ENCODE results near the gene GFOD1.

Gene GFOD1

DNA sequence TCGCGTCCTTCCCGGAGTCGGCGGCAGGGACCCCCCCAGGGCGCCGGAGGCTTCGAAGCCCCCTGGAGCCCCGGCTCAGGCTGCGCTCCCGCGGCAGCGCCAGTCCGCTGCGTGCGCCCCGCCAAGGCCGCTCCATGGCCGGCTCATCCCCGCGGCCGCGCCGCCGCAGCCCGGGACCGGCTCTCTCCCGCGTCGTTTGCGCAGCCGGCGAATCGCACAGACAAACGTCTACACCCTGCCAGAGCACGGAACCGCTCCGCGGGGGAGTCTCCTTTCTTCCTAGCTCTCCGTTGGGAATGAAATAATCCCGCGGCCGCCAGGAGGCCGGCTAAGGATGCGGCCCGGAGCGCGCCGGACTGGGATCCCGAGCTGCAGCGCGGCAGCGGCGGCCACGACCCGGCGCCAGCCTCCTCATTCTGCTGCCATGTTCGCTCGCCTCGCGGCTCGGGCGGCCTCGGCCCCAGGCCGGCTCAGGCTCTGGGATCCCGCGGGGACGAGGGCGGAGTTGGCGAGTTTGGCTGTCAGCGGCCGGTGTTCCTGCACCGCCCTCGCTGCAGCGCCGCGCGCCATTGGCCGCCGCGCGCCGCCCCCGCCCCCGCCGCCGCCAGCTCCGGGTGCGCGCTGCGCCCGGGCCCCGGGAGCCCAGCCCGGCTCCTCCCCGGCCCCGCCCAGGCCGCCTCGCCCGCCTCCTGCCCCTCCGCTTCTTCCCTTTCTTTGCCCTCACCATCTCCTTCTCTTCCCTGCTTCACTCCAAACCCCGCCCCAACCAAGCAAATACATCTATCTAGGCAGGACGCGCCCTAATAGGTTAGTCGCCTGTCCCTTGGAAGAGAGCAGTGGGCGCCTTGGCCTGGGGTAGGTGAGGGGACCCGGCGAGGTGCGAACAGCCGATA, at the start of gene GFOD1:
TSS of gene GFOD1 (minus strand) at position 479 of the 893 bp plus-strand sequence. CDS start 710 bp downstream, outside the sequence.
- DNase-seq (ENCODE audit: low read depth in 2 of 2): peak; percentile 61 to 65

DNA sequence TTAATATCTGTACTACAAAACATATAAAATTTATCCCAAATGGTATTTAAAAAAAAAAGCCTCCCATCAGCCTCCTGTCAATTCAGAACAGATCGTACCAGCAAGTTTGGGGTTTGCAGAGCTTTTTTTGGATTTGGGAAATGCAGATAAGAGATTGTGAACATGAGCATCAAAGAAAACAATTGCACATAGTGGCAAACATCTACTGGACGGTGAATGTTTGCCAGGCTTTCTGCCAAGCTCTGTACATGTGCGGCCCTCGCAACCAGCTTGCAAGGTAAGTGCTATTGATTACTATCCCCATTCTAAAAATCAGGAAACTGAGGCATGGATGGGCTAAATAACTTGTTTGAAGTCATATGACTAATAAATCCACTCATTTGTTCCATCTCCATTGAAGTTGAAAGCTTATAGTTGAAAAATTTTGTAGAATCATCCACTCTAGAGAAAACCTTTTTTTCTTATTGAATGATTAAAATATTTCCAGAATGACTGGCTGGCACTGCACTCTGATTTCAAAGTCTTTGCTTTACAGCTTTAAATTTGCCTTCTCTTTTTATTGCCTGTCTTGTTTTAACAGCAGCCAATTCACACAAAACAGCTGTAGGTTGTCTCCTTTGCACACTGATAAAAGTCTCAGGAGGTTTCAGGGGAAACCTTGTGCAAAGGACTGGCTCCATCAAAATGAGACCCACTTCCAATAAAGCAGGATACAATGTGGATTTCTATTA, 49.6 kb upstream of the GFOD1 start:
- DNase-seq (ENCODE audit: low read depth in 2 of 2): peak in 1 of 2 experiments; percentile 11

DNA sequence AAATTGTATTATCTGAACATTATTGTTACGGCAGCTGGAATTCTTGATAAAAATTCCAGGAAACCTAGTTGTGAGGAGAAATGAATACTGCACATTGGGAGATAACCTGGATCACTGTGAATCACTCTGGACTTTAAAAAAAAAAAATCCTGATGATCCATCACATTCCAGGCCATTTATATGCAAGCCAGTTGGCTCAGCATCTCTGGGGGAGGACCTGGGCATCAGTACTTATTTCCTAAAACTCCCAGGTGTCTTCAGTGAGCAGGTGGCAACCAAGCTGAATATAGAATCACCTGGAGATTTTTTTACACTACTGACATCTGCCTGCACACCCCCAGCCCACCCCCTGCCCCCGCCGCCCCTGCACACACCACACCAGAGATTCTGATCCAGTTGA, 47.9 kb upstream of the GFOD1 start:
- DNase-seq (ENCODE audit: low read depth in 2 of 2): no peak

DNA sequence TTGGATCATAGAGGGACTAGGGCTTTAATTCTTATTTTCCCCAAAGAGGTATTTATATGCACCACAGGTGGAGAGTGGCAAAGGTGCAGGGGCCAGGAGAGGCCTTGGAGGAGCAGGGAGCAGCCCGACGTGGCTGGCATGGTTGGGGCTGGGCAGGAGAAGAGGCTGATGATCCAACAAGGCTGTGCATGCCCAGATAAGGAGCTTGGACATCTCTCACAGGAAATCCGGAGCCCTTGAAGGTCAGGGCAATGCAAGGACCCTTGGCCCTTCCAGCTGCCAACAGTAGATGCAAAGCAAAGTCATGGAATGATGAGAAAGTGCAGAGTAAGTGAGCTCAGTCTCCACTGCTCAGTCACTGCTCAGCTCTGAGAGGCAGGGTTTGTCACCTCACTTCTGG, 47.1 kb upstream of the GFOD1 start:
- DNase-seq (ENCODE audit: low read depth in 2 of 2): no peak

DNA sequence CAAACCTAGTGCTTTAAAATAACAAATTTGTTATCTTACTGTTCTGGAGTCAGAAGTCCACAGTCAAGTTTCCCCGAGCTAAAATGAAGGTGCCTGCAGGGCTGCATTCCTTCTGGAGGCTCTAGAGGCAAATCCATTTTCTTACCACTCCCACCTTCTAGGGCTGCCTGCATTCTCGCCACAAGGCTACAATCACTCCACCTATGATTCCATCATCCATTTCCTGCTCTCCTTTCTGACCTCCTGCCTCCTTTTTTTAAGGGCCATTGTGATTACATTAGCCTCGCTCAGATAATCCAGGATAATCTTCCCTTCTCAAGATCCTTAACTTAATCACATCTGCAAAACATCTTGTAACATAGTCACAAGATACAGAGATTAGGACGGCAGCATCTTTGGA, 44.6 kb upstream of the GFOD1 start:
- no peak for DNase-seq (ENCODE audit: low read depth in 2 of 2)

DNA sequence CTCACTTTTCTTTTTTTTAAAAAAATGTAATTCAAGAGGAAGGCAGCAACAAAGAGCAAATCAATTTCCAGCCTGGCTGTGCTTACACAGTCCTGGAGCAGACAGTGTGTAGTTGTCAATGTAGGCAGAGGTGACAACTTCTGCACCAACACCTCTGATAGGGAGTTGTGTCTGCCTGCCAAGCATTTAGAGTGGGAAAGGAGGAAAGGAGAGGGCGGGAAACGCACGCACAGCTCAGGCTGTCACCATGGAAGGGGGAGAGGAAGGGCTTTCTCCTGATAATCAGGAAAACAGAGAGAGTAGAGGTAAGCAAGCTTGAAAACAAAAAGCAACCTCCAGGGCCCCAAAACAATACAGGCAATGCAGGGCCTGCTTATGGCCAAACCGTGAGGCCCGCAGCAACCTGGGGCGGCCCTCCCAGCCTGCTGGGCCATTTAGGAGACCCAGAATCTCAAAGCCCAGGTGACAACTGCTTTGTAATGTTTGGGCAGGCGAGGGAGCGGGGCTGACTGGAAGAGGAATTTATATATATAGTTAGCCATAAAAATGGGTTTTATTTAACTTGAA, 41.5 kb upstream of the GFOD1 start:
- no peak for DNase-seq (ENCODE audit: low read depth in 2 of 2)

GRCh38 chr6:13528232-13528631, 40.8 kb upstream of the GFOD1 start:
- DNase-seq (ENCODE audit: low read depth in 2 of 2): peak in 1 of 2 experiments; percentile 3

DNA sequence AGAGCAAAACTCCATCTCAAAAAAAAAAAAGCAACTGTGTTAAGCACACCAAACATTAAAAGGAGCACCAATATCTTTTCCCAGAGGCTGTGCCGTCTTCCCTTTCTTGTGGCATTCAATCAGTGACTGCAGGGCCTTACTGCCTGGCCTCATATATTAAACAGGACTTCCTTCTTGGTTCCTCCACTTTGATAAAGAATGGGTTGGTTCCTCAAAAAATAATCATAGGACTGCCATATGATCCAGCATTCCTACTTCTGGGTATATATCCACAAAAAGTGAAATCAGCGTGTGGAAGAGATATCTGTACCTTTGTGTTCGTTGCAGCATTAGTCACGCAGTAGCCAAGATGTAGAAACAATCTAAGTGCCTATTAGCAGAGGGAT, 40.3 kb upstream of the GFOD1 start:
- DNase-seq (ENCODE audit: low read depth in 2 of 2): no peak

DNA sequence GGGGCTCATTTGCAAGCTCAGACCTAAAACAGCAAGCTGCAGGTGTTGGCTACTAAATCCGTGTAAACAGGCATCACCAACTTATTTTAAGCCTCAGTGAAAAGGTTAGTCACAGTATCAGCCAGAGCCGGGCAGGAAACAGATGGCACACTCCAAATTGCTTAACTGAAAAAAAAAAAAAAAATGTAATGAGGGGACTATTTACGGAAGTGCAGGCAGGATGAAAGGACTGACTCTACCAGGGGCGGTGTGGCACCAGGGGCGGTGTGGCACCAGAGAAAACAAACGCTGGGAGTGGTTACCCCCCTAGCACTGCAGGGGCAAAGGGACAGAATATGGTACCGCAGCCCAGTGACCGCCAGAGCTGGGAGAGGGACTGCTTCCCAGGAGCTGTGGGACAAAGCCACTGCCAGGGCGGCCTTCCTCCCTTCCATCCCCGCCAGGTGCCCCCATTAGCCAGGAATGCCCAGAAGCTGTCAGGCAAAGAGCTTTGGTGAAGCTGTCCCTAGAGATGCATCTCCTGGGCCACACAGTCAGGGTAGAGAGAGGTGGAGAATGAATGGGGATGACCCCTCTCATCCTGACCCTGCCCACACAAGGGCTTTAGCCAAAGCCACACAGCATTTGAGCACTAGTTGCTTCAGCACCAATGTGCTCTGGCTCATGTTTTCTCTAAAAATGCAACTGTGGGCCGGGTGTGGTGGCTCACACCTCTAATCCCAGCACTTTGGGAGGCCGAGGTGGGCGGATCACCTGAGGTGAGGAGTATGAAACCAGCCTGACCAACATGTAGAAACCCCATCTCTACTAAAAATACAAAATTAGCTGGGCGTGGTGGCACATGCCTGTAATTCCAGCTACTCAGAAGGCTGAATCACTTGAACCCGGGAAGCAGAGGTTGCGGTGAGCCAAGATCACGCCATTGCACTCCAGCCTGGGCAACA, 39.6 kb upstream of the GFOD1 start:
- no peak for DNase-seq (ENCODE audit: low read depth in 2 of 2)

DNA sequence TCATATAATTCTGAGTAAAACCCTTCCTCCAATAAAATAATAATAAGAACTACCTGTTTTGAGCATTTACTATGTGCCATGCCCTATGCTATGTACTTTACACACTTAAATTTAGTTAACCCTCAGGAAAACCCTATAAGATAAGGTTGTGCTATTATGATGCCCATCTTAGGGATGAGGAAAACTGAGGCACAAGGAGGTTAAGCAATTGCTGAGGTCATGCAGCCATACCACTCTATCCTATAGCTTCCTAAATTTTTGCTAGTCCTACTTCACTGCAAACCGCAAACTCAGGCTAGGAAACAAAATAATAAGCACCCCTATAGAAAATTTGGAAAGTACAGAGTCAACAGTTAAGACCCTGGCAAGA, 38.9 kb upstream of the GFOD1 start:
- DNase-seq (ENCODE audit: low read depth in 2 of 2): no peak

DNA sequence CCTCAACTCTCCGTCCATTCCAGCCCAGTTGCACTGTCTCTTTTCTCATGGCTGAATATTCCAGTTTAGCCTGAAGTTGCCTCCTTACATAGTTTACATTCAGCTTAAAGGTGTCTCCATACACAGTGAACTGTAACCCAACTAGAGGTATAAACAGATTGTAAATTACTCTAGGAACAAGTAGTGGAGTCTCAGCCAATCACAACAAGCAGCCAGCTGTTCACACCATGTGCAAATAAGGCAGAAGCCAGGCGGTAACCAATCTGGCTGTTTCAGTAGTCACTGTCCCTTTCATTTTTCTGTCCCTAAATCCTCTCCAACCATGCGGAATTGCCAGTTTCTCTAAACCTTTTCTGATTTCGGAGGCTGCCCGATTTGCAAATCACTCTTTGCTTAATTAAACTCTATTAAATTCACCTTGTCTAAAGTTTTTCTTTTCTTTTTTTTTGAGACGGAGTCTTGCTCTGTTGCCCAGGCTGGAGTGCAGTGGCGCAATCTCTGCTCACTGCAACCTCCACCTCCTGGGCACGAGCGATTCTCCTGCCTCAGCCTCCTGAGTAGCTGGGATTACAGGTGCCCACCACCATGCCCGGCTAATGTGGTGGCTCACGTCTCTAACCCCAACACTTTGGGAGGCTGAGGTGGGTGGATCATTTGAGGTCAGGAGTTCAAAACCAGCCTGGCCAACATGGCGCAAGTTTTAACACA, 37.6 kb upstream of the GFOD1 start:
- DNase-seq (ENCODE audit: low read depth in 2 of 2): no peak

DNA sequence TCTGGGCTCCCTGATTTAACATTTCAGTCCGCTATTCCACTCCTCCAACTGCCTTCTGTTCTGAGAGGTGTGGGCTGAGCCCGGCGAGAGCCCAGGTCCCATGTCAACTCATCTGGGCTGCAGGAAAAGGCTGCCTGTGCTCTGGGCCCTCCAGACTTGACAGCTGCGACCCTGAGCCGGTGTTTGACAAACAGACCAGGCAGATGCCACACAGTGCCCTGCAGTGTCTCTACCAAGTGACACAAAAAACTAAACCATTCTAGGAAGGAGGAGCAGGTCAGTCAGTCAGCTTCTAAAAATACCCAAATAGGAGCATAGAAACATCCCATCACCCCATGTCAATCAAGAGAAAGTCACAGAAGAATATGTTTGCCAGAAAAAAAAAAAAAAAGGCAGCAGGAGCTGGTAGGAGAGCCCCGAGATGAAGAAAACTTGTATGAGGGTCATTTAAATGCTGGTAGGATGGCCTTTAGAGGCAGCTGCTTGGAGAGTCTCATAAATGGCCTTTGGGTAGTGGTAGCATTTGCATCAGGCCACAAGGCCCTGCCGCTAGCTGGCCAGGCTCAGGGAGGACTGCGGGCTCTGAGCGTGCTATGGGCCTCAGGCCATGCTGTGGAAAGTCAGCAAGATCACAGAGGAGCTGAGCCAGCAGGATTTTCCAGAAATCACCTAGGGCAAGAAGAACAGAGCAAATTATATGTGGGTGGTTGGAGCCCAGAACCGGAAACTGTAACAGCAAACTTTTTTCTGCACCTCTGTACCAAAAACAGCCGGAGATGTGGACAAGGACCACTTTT, 36.6 kb upstream of the GFOD1 start:
- no peak for DNase-seq (ENCODE audit: low read depth in 2 of 2)

GRCh38 chr6:13522656-13523055, 35.3 kb upstream of the GFOD1 start:
- peak; percentile 32 to 34 for DNase-seq (ENCODE audit: low read depth in 2 of 2)

DNA sequence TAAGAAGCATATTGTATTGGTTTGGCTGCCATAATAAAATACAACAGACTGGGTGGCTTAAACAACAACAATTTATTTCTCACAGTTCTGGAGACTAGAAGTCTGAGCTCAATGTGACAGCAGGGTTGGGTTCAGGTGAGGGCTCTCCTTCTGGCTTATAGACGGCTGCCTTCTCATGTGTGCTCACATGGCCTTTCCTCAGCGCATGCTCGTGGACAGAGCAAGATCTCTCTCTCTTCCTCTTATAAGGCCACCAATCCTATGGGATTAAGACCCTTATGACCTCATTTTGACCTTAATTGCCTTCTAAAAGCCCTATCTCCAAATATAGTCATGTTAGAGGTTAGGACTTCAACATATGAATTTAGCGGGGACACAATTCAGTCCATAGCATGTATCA, 32.4 kb upstream of the GFOD1 start:
- no peak for DNase-seq (ENCODE audit: low read depth in 2 of 2)

DNA sequence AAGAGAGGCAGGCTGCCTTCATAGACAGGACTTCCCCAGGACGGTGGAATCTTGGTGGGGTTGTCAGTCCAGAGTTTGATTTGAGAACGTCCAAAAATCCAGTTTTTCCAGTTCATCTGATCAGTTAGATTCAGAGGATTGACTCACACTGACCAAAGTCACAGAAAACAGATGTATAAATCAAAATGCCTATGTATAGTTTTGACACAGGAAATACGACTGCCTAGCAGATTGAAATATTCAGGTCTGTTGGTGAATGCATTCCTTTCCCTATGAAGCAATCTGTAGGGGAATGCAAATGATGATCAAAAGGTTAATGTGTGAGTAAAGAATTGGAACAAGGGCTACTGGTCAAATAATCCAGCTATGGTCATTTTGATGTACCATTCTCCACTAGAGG, 29.7 kb upstream of the GFOD1 start:
- no peak for DNase-seq (ENCODE audit: low read depth in 2 of 2)

DNA sequence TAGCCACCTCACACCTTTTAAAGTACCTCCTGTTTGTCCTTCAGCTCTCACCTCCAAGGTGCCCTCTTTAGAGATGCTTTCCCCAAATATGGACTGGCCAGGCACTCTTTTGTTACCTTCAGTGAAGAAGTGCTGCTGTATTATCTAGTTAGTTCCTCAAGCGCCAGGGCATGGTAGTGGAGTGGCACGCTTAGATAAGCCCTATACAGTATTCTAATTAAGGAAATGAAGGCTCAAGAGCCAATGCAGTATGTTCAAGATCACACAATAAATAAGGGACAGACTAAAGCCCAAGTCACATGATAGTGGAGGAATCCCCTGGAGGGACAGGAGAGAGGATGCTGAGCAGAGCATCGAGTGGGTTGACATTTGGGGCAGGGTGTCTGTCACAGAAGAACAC, 28.5 kb upstream of the GFOD1 start:
- no peak for DNase-seq (ENCODE audit: low read depth in 2 of 2)

DNA sequence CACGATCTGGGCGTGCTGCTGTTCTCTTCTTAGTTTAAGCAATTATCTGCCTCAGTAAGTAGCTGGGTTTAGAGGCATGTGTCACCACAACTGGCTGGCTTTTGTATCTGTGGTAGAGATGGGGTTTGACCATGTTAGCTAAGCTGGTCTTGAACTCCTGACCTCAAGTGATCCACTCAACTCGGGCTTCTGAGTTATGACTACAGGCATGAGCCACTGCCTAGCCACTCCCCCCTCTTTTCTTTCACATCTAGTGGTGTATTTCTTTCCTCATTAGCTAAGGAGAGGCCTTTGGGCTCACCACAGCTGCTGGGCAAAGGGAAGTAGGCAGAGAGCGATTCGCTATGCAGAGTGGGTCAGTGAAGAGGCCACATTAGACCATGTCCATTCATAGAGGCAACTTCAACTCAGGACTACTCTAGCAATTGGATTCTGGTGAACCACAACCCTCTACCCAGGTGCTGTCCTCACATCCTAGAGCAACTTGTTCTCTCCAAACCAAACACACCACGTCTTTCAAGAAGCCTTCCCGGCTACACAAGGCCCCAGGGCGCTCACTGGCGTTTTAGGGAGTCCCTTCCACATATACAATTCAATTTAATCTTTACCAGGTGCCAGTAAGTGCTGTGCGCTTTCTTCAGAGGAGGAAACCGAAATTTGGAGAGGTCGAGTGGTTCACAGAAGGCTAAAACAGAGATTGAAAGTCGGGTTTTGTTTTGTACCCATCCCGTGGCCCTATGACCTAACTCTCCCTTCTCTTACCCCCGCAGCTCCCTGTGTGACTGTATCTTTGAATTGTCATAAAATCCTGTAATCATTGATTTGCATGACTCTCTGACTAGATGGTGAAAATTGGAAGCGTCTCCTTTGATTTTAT, 26.5 kb upstream of the GFOD1 start:
- no peak for DNase-seq (ENCODE audit: low read depth in 2 of 2)

DNA sequence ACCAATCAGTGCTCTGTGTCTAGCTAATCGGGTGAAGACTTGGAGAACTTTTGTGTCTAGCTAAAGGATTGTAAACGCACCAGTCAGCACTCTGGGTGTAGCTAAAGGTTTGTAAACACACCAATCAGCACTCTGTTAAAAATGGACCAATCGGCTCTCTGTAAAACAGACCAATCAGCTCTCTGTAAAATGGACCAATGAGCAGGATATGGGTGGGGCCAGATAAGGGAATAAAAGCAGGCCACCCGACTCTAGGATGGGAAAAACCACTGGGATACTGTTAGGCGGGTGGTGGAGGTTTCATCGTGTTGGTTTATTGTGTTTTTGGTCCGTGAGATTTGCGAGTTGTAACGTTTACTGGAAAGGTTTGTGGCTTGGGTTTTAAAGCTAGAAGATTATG, 25.5 kb upstream of the GFOD1 start:
- DNase-seq (ENCODE audit: low read depth in 2 of 2): no peak

Measured in fibroblast of skin of left quadriceps (primary cell).